AG08396 (cell line): ENCODE data around the gene NXPH1.

Source experiments
- DNase-seq: peaks from one replicate; pipeline ENCODE4 v3.0.0; 2012; ENCODE audit warnings: low spot score, mixed read lengths

Gene NXPH1

GRCh38 chr7:8597565-8597964 lies 164.2 kb downstream of the NXPH1 start:
- no peak for DNase-seq

- no peak for DNase-seq
These were observed 167.7 kb downstream of the NXPH1 start for GRCh38 chr7:8601121-8601520.

GRCh38 chr7:8605221-8605620 lies 171.8 kb downstream of the NXPH1 start:
- no peak for DNase-seq

- no peak for DNase-seq
These were observed 179.2 kb downstream of the NXPH1 start for GRCh38 chr7:8612584-8612983.

- no peak for DNase-seq
These were observed 179.8 kb downstream of the NXPH1 start for GRCh38 chr7:8613191-8613590.

GRCh38 chr7:8615019-8615418 lies 181.6 kb downstream of the NXPH1 start:
- DNase-seq, result no peak

- no peak for DNase-seq
These were observed 185.1 kb downstream of the NXPH1 start for GRCh38 chr7:8618441-8619070.

GRCh38 chr7:8620169-8620568 lies 186.8 kb downstream of the NXPH1 start:
- no peak for DNase-seq

GRCh38 chr7:8625612-8626011 lies 192.2 kb downstream of the NXPH1 start:
- no peak for DNase-seq

GRCh38 chr7:8627325-8627724 lies 193.9 kb downstream of the NXPH1 start:
- no peak for DNase-seq

- no peak for DNase-seq
These were observed 195.2 kb downstream of the NXPH1 start for GRCh38 chr7:8628656-8629055.

GRCh38 chr7:8629504-8629903 lies 196.1 kb downstream of the NXPH1 start:
- DNase-seq, result no peak

- DNase-seq, result no peak
These were observed 203.9 kb downstream of the NXPH1 start for GRCh38 chr7:8637322-8637721.

- DNase-seq, result no peak
These were observed 204.7 kb downstream of the NXPH1 start for GRCh38 chr7:8638076-8638475.

- DNase-seq, result no peak
These were observed 206.3 kb downstream of the NXPH1 start for GRCh38 chr7:8639668-8640067.

GRCh38 chr7:8640671-8641070 lies 207.3 kb downstream of the NXPH1 start:
- DNase-seq, result no peak

GRCh38 chr7:8668627-8669500 lies 235.5 kb downstream of the NXPH1 start:
- DNase-seq, result no peak

- no peak for DNase-seq
These were observed 236.1 kb downstream of the NXPH1 start for GRCh38 chr7:8669501-8669851.

GRCh38 chr7:8684426-8684825 lies 251.0 kb downstream of the NXPH1 start:
- DNase-seq, result no peak

GRCh38 chr7:8699875-8700624 lies 266.6 kb downstream of the NXPH1 start:
- DNase-seq, result no peak

- no peak for DNase-seq
These were observed 269.4 kb downstream of the NXPH1 start for GRCh38 chr7:8702807-8703206.

- no peak for DNase-seq
These were observed 276.7 kb downstream of the NXPH1 start for GRCh38 chr7:8710124-8710523.

GRCh38 chr7:8714791-8715190 lies 281.4 kb downstream of the NXPH1 start:
- no peak for DNase-seq
